HepG2 (cell line): ENCODE results near the gene C14orf180. TPM values are rescaled to one million over a fixed set of nuclear protein-coding genes. Genes with fewer than 3 reads are reported as not detected.

ENCODE experiments used
- CCAR2 ChIP-seq: fragments of 200-400 bp; formaldehyde crosslinking; optimal IDR thresholded peaks from 2 replicates; pipeline ENCODE3; 2018; ENCODE audit warnings: low read depth, mild to moderate bottlenecking, low read length, moderate library complexity
- HHEX ChIP-seq: IDR thresholded peaks from 2 replicates; pipeline ENCODE4 v1.6.1; 2016; ENCODE audit warnings: control low read depth
- HOXA3 ChIP-seq: sonication (generic); formaldehyde crosslinking; IDR thresholded peaks from 2 replicates; pipeline ENCODE4 v1.5.0; 2020; ENCODE audit warnings: missing genetic modification reagents
- IRF9 ChIP-seq: sonication (generic); formaldehyde crosslinking; IDR thresholded peaks from 2 replicates; pipeline ENCODE4 v1.8.0; 2022; ENCODE audit warnings: missing genetic modification reagents, mild to moderate bottlenecking, borderline replicate concordance
- RORA ChIP-seq: sonication (generic); formaldehyde crosslinking; IDR thresholded peaks from 2 replicates; pipeline ENCODE4 v1.5.0; 2020; ENCODE audit warnings: mild to moderate bottlenecking, missing genetic modification reagents, moderate library complexity
- SALL2 ChIP-seq: sonication (generic); formaldehyde crosslinking; IDR thresholded peaks from 2 replicates; pipeline ENCODE4 v1.8.1; 2023; ENCODE audit warnings: mild to moderate bottlenecking, missing genetic modification reagents, inconsistent platforms
- SOX13 ChIP-seq, 3 experiments: fragments of 450-650 bp in 1 of 3; sonication (generic) in 1 of 3; formaldehyde crosslinking in 1 of 3; IDR thresholded peaks in 2 of 3; conservative IDR thresholded peaks in 1 of 3; 2 replicates each; pipeline versions ENCODE4 v1.5.0 to v1.6.1; 2016 to 2020; ENCODE audit warnings: antibody characterized with exemption in 1 of 3, mild to moderate bottlenecking in 1 of 3, missing compliant biosample characterization in 1 of 3, missing genetic modification reagents in 1 of 3, moderate library complexity in 1 of 3
- U2AF1 ChIP-seq: fragments of 200-400 bp; formaldehyde crosslinking; optimal IDR thresholded peaks from 2 replicates; pipeline ENCODE3; 2017; ENCODE audit warnings: mild to moderate bottlenecking, low read depth, low read length
- ZNF550 ChIP-seq: sonication (generic); formaldehyde crosslinking; IDR thresholded peaks from 2 replicates; pipeline ENCODE4 v1.4.0; 2020; ENCODE audit warnings: mild to moderate bottlenecking, missing genetic modification reagents, borderline replicate concordance
- ZNF563 ChIP-seq: sonication (generic); formaldehyde crosslinking; IDR thresholded peaks from 2 replicates; pipeline ENCODE4 v1.8.0; 2022; ENCODE audit warnings: mild to moderate bottlenecking, moderate library complexity, missing genetic modification reagents
- ZNF567 ChIP-seq: sonication (generic); formaldehyde crosslinking; IDR thresholded peaks from 2 replicates; pipeline ENCODE4 v1.8.1; 2023; ENCODE audit warnings: mild to moderate bottlenecking, missing genetic modification reagents, borderline replicate concordance
- ZNF749 ChIP-seq: sonication (generic); formaldehyde crosslinking; IDR thresholded peaks from 2 replicates; pipeline ENCODE4 v1.8.0; 2022; ENCODE audit warnings: mild to moderate bottlenecking, missing genetic modification reagents, moderate library complexity, borderline replicate concordance
- ZNF773 ChIP-seq: sonication (generic); formaldehyde crosslinking; IDR thresholded peaks from 2 replicates; pipeline ENCODE4 v1.4.0; 2020; ENCODE audit warnings: missing genetic modification reagents, borderline replicate concordance
- ZNF841 ChIP-seq: sonication (generic); formaldehyde crosslinking; IDR thresholded peaks from 2 replicates; pipeline ENCODE4 v1.8.1; 2023; ENCODE audit warnings: missing genetic modification reagents, borderline replicate concordance
- polyA plus RNA-seq, 8 experiments: library from polyadenylated mRNA; depleted of rRNA in 3 of 8; stranded (reverse) in 7 of 8; unstranded in 1 of 8; fragments of >200 nt; fragmentation: Illumina TruSeq in 4 of 8; extraction: Trizol in 4 of 8; gene quantifications; 2 replicates each; pipeline versions ENCODE4 v1.2.1 to v1.2.3, GENCODE V29; 2011 to 2016; ENCODE audit warnings: low read depth in 4 of 8, missing spikeins in 1 of 8, mixed read lengths in 1 of 8; ENCODE audit not compliant: insufficient read depth in 1 of 8
- total RNA-seq, 5 experiments: library from RNA; depleted of rRNA; stranded (reverse); fragments of >200 nt; fragmentation: Illumina TruSeq; extraction: Trizol; gene quantifications; 2 replicates each; pipeline ENCODE4 v1.2.3, GENCODE V29; 2016; ENCODE audit warnings: low read depth in 1 of 5
- TF ChIP-seq, protein P1 (sequence below): sonication (generic); formaldehyde crosslinking; IDR thresholded peaks from 2 replicates; pipeline ENCODE4 v1.4.0; 2020; ENCODE audit warnings: low read depth, mild to moderate bottlenecking, missing genetic modification reagents
- TF ChIP-seq, protein P2 (sequence below): sonication (generic); formaldehyde crosslinking; IDR thresholded peaks from 2 replicates; pipeline ENCODE4 v1.8.1; 2023; ENCODE audit warnings: mild to moderate bottlenecking, moderate library complexity, missing genetic modification reagents
- TF ChIP-seq, protein P3 (sequence below): IDR thresholded peaks from 2 replicates; pipeline ENCODE4 v1.6.1; 2016; ENCODE audit warnings: mild to moderate bottlenecking, missing biosample characterization, missing genetic modification reagents

Gene C14orf180
- total and polyA plus RNA-seq, 2 of the 13 experiments (the other 11 are each of a cell fraction or from before 2014, with no cell fraction given) = not detected

DNA sequence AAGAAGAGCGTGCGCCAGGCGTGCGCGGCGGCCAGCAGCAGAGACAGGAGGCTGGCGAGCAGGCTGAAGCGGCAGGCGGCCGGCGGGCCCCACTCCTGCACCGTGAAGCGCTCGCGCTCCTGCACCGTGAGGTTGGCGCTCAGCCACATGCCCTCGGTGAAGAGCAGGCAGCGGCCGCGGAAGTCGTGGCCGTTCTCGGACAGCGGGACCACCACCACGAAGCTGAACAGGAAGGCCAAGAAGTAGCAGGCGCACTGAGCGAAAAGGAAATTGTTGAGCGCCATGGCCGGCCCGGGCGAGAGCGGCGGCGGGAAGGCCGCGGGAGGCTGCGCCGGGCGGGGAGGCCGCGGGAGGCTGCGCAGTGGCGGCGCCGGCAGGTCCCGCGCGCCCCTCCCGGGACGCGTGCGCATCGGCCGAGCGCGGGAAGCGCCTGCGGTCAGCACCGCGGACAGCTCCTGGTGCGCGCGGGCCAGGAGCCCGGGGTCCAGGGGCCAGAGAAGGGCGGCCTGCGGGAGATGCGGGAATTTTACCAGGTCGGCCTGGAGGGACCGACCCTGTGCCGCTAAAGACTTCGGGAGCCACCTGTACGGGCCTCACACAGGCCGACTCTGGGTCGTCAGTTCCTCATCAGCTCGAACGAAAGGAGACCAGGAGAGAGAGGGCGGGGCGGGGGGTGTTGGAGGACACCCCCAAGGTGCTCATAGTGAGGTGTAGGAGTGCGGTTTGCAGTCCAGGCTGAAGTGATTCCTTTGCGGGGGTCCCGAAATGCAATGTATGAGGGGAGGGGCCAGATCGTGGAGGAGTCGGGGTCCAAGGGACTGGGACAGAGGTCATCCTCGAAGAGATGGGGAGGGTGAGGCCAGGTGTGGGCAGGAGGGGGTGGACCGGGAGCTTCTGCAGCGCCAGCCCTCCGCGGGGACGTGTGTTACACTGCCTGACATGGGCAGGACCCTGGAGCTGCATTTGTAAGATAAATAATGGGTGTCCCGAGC lies 25.2 kb downstream of the C14orf180 start, which contains the start of gene TMEM179 (continued):
- TF ChIP-seq U2AF1 = no peak
- TF ChIP-seq, protein P1, sequence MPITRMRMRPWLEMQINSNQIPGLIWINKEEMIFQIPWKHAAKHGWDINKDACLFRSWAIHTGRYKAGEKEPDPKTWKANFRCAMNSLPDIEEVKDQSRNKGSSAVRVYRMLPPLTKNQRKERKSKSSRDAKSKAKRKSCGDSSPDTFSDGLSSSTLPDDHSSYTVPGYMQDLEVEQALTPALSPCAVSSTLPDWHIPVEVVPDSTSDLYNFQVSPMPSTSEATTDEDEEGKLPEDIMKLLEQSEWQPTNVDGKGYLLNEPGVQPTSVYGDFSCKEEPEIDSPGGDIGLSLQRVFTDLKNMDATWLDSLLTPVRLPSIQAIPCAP (CRISPR knock-in tag) = no peak
- no peak for TF ChIP-seq RORA (CRISPR knock-in tag)
- peak; percentile 72; the same call in 1 of the 2 replicates for TF ChIP-seq ZNF773 (CRISPR knock-in tag)
- TF ChIP-seq, protein P2, sequence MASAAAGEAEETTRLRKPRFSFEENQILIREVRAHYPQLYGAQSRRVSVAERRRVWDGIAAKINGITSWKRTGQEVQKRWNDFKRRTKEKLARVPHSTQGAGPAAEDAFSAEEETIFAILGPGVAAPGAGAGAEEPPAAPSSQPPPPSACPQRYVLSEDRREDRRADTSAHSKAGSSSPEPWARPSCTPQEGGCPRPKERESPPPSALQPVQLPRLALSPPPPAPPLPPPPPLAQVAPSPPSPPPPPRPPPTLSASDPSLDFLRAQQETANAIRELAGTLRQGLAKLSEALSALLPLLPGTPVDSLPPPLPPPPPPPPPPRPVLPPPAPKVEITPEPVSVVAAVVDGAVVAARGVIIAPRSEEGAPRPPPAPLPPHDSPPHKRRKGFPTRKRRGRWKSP (CRISPR knock-in tag) = no peak
- no peak for TF ChIP-seq ZNF567 (CRISPR knock-in tag)
- TF ChIP-seq ZNF841 (CRISPR knock-in tag) = no peak
- no peak for TF ChIP-seq HHEX (CRISPR knock-in tag)
- TF ChIP-seq, protein P3, sequence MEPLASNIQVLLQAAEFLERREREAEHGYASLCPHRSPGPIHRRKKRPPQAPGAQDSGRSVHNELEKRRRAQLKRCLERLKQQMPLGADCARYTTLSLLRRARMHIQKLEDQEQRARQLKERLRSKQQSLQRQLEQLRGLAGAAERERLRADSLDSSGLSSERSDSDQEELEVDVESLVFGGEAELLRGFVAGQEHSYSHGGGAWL (CRISPR knock-in tag) = peak; percentile 72; the same call in 1 of the 2 replicates
- TF ChIP-seq ZNF563 (CRISPR knock-in tag) = peak; percentile 73; the same call in 1 of the 2 replicates
- no peak for TF ChIP-seq ZNF550 (CRISPR knock-in tag)
- 0 out of 2 replicates have a peak, but pooled peaks have one; percentile 37 for TF ChIP-seq ZNF749 (CRISPR knock-in tag)
- no peak for TF ChIP-seq SOX13 (IDR thresholded peaks at IDR 0.05)
- TF ChIP-seq SOX13 (CRISPR knock-in tag; conservative IDR thresholded peaks at IDR 0.05 in 1 of 2, IDR thresholded peaks at IDR 0.05 in 1 of 2) = 0 out of 4 replicates have a peak, but pooled peaks of 1 of the 2 experiments have one; percentile 21
- no peak for TF ChIP-seq SALL2 (CRISPR knock-in tag)
- TF ChIP-seq HOXA3 = peak; percentile 66
- no peak for TF ChIP-seq CCAR2
- 0 out of 2 replicates have a peak, but pooled peaks have one; percentile 79 for TF ChIP-seq IRF9 (CRISPR knock-in tag)
- TF ChIP-seq, all 625 proteins: peak for 116
